DND-41 (cell line): ENCODE measurements around the gene PHACTR4.

Experiments
- ATAC-seq: fragments of 200-7000 bp; cut with Tn5 transposase; 3 replicates; pipeline ENCODE4 v1.9.1; 2021; ENCODE audit warnings: low read depth; ENCODE audit not compliant: insufficient read depth
- DNase-seq: peaks from one replicate; pipeline ENCODE4 v3.0.0-alpha.2; 2020
- H2AFZ ChIP-seq: 2 replicates; pipeline ENCODE4 v1.6.0; 2012; ENCODE audit warnings: low read depth, low read length
- H3K27ac ChIP-seq: 2 replicates; pipeline ENCODE4 v1.5.1; 2012; ENCODE audit warnings: low read length, inconsistent platforms
- H3K27me3 ChIP-seq: fragments of 200-600 bp; sonication (generic); 2 replicates; pipeline ENCODE4 v1.6.0; 2012; ENCODE audit warnings: low read length, mild to moderate bottlenecking, inconsistent platforms; ENCODE audit not compliant: insufficient read depth, poor library complexity
- H3K36me3 ChIP-seq: 2 replicates; pipeline ENCODE4 v1.5.1; 2012; ENCODE audit warnings: low read length, inconsistent platforms; ENCODE audit not compliant: insufficient read depth
- H3K4me1 ChIP-seq: 2 replicates; pipeline ENCODE4 v1.5.1; 2012; ENCODE audit warnings: mild to moderate bottlenecking, low read length; ENCODE audit not compliant: insufficient read depth
- H3K4me2 ChIP-seq: 2 replicates; pipeline ENCODE4 v1.6.0; 2012; ENCODE audit warnings: mild to moderate bottlenecking, moderate library complexity, low read length, inconsistent platforms; ENCODE audit not compliant: insufficient read depth
- H3K4me3 ChIP-seq, 2 experiments: fragments of 200-600 bp in 1 of 2; shearing (Covaris generic) in 1 of 2; 2 replicates each; pipeline ENCODE4 v1.5.1; 2012 to 2016; ENCODE audit warnings: inconsistent platforms in 2 of 2, low read length in 2 of 2, mild to moderate bottlenecking in 2 of 2, low read depth in 1 of 2, moderate library complexity in 1 of 2
- H3K79me2 ChIP-seq: 2 replicates; pipeline ENCODE4 v1.6.0; 2012; ENCODE audit warnings: low read length, inconsistent platforms; ENCODE audit not compliant: insufficient read depth
- H3K9ac ChIP-seq: 2 replicates; pipeline ENCODE4 v1.6.0; 2012; ENCODE audit warnings: low read depth, mild to moderate bottlenecking, inconsistent platforms, low read length, moderate library complexity
- H3K9me3 ChIP-seq: 2 replicates; pipeline ENCODE4 v1.5.1; 2012; ENCODE audit warnings: low read length, moderate library complexity, mild to moderate bottlenecking, inconsistent platforms; ENCODE audit not compliant: insufficient read depth, severe bottlenecking
- H4K20me1 ChIP-seq: 2 replicates; pipeline ENCODE4 v1.6.0; 2012; ENCODE audit warnings: low read length; ENCODE audit not compliant: insufficient read depth
- EZH2 ChIP-seq: IDR thresholded peaks from 3 replicates; pipeline ENCODE4 v1.6.1; 2012; ENCODE audit warnings: borderline replicate concordance, low read depth, mild to moderate bottlenecking, moderate library complexity, low read length, inconsistent platforms; ENCODE audit not compliant: severe bottlenecking
- TF ChIP-seq, protein P1 (sequence below): IDR thresholded peaks from 2 replicates; pipeline ENCODE4 v1.5.1; 2012; ENCODE audit warnings: borderline replicate concordance, low read length, moderate library complexity, mild to moderate bottlenecking; ENCODE audit not compliant: poor library complexity, severe bottlenecking; ENCODE audit errors: extremely low read depth

Gene PHACTR4

DNA sequence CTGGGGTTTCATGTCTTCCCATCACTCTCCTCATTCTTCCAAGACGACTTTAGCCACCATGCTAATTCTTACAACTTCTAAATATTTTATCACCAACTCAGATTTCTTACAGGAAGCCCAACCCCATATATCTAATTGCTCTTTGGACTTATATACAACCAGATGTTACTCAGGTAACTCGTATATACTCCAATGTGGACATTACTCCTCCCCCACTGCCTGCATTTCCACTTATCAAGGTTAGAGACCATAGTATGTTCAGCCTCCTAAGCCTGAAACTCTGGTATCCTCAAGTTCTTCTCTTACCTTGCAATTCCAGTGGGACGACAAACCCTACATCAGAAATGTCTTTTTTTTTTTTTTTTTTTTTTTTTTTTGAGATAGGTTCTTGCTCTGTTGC lies 133.6 kb downstream of the PHACTR4 start:
- no peak overlapping the region for H3K4me2 ChIP-seq
- no peak overlapping the region for H3K9ac ChIP-seq
- no peak overlapping the region for H3K27ac ChIP-seq
- no peak for DNase-seq
- peaks cover 17% of the 10 kb centered on the region for H3K4me1 ChIP-seq
- H3K27me3 ChIP-seq = no peaks in the 10 kb centered on the region
- H4K20me1 ChIP-seq = peaks cover 13% of the 10 kb centered on the region
- H2AFZ ChIP-seq = no peak overlapping the region
- no peak for ATAC-seq
- H3K4me3 ChIP-seq = no peak overlapping the region
- H3K9me3 ChIP-seq = no peaks in the 10 kb centered on the region
- TF ChIP-seq, protein P1, sequence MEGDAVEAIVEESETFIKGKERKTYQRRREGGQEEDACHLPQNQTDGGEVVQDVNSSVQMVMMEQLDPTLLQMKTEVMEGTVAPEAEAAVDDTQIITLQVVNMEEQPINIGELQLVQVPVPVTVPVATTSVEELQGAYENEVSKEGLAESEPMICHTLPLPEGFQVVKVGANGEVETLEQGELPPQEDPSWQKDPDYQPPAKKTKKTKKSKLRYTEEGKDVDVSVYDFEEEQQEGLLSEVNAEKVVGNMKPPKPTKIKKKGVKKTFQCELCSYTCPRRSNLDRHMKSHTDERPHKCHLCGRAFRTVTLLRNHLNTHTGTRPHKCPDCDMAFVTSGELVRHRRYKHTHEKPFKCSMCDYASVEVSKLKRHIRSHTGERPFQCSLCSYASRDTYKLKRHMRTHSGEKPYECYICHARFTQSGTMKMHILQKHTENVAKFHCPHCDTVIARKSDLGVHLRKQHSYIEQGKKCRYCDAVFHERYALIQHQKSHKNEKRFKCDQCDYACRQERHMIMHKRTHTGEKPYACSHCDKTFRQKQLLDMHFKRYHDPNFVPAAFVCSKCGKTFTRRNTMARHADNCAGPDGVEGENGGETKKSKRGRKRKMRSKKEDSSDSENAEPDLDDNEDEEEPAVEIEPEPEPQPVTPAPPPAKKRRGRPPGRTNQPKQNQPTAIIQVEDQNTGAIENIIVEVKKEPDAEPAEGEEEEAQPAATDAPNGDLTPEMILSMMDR = no peak
- no peak for TF ChIP-seq EZH2
- H3K79me2 ChIP-seq = peaks cover 31% of the 10 kb centered on the region
- H3K36me3 ChIP-seq = peaks cover 21% of the 10 kb centered on the region

DNA sequence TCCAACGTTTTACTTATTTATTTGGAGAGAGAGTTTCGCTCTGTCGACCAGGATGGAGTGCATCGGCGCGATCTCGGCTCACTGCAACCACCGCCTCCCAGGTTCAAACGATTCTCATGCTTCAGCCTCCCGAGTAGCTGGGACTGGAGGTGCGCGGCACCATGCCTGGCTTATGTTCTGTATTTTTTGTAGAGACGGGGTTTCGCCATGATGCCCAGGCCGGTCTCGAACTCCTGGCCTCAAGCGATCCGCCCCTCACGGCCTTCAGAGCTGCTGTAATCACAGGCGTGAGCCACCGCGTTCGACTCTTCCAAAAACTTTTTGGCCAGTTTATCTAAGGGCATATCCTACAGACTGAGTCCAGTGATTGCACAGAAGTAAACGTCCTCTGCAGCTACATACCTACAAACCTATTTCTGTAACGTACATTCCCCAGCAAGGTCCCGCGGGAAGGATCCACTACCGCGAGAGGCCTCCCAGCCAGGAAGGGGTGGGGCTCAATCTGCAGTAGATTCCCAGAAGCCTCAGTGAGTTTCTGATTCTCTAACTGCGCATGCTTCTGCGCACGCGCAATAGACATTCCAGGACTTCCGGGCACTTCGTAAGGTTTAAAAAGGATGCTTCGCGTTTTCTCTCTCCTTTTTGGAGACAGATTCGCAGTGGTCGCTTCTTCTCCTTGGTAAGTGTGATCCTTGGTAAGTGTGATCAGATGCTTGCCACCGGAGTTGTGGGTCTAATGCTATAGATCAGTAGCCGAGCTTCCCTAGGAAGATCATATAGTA lies 136.1 kb downstream of the PHACTR4 start, which contains the start of gene RCC1:
Gene RCC1, plus strand, starts transcription at position 638 of the 782 bp plus-strand sequence. CDS start 23,824 bp downstream, outside the sequence.
- Histone ChIP-seq H3K27me3 (no peaks in the 10 kb centered on the region), H2AFZ (peak within 1 kb of the TSS; percentile 96)
- ATAC-seq = peak; percentile 83

DNA sequence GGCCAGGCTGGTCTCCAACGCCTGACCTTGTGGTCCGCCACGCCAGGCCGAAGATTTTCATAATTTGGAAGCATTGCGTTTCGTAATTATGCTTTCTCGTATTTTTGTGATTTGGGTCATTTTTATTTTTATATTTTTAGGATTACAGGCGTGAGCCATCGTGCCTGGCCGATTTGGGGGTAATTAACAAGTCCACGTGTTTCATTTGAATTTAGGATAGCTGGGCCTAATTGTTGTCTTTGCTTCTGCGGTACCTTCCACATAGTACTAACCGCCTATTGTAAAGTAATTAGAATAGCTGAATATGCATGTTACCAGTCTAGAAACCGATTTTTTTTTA lies 137.3 kb downstream of the PHACTR4 start:
- Histone ChIP-seq H3K9ac (peak overlapping the region; percentile 82), H3K79me2 (peaks cover 63% of the 10 kb centered on the region), H3K4me2 (peak overlapping the region; percentile 62), H3K4me3 (peak overlapping the region; percentile 79 to 94), H3K4me1 (peaks cover 45% of the 10 kb centered on the region), H3K36me3 (peaks cover 55% of the 10 kb centered on the region), H2AFZ (no peak overlapping the region), H3K27ac (peak overlapping the region; percentile 77), H4K20me1 (peaks cover 41% of the 10 kb centered on the region), H3K9me3 (no peaks in the 10 kb centered on the region), H3K27me3 (no peaks in the 10 kb centered on the region)
- no peak for TF ChIP-seq EZH2
- TF ChIP-seq, protein P1 = no peak
- DNase-seq (no peak), ATAC-seq (no peak)

More for the DNA sequence above, 136.1 kb downstream of the PHACTR4 start, which contains the start of gene RCC1:
- Histone ChIP-seq H3K9me3 (no peaks in the 10 kb centered on the region), H4K20me1 (peaks cover 36% of the 10 kb centered on the region), H3K36me3 (peaks cover 44% of the 10 kb centered on the region), H3K4me2 (peak within 1 kb of the TSS; percentile 62), H3K4me3 (peak within 1 kb of the TSS; percentile 79 to 94), H3K9ac (peak within 1 kb of the TSS; percentile 82), H3K4me1 (peaks cover 41% of the 10 kb centered on the region), H3K27ac (peak within 1 kb of the TSS; percentile 95), H3K79me2 (peaks cover 56% of the 10 kb centered on the region)
- peak; percentile 98 for DNase-seq
- no peak for TF ChIP-seq EZH2
- TF ChIP-seq, protein P1 = no peak
